T-cell (primary cell): ENCODE results near the gene ITLN1. TPM values are rescaled to one million over a fixed set of nuclear protein-coding genes. Genes with fewer than 3 reads are reported as not detected.
"Not testable (repeated sequence)": the region's sequence is repeated elsewhere in the genome, so short reads cannot be mapped to it uniquely, and the experiment has no call there.

Experiments used
- ATAC-seq, 4 experiments: fragments of 200-7000 bp in 3 of 4; fragments of 150-1000 bp in 1 of 4; cut with Tn5 transposase; replicated peaks in 1 of 4; 1 replicate in 3 of 4; 2 replicates in 1 of 4; pipeline ENCODE4 v1.10.0; 2021; ENCODE audit warnings: moderate library complexity in 3 of 4, mild to moderate bottlenecking in 2 of 4, moderate number of reproducible peaks in 1 of 4
- CTCF ChIA-PET, 2 donors: fragments of 300-600 bp; sonication (Branson Sonifier 250); formaldehyde crosslinking; loops; one replicate each; lab custom pipeline; 2022; ENCODE audit warnings: antibody characterized with exemption in 2 of 2; lab: Charles Lee
- POLR2A ChIA-PET, 2 donors: fragments of 300-600 bp; sonication (Branson Sonifier 250); formaldehyde crosslinking; loops; one replicate each; lab custom pipeline; 2022; ENCODE audit warnings: antibody characterized with exemption in 2 of 2; lab: Charles Lee
- DNase-seq, 35 experiments: peaks; one replicate each; pipeline versions ENCODE4 v3.0.0 to v3.0.0-alpha.2; 2013 to 2023
- H3K27ac ChIP-seq: one replicate; pipeline ENCODE4 v1.5.1; 2013; ENCODE audit warnings: low read length
- H3K27me3 ChIP-seq, 2 experiments: replicated peaks in 1 of 2; 1 replicate in 1 of 2; 2 replicates in 1 of 2; pipeline versions ENCODE4 v1.6.1 to v1.7.0; 2013; ENCODE audit warnings: low read length in 1 of 2, mixed read lengths in 1 of 2; ENCODE audit not compliant: control insufficient read depth in 2 of 2, insufficient read depth in 2 of 2; ENCODE audit errors: extremely low read depth in 1 of 2
- H3K36me3 ChIP-seq, 2 donors: 1 replicate in 1 of 2; 2 replicates in 1 of 2; pipeline versions ENCODE4 v1.6.1 to v1.7.0; 2013; ENCODE audit warnings: low read length in 1 of 2; ENCODE audit not compliant: control insufficient read depth in 2 of 2, insufficient read depth in 1 of 2; ENCODE audit errors: extremely low read depth in 1 of 2
- H3K4me1 ChIP-seq, 2 experiments: 1 replicate in 1 of 2; 2 replicates in 1 of 2; pipeline versions ENCODE4 v1.6.1 to v1.7.0; 2013; ENCODE audit warnings: low read length in 2 of 2, mixed read lengths in 1 of 2; ENCODE audit not compliant: insufficient read depth in 2 of 2, control insufficient read depth in 1 of 2; ENCODE audit errors: extremely low read depth in 1 of 2
- H3K4me3 ChIP-seq, 2 donors: 1 replicate in 1 of 2; 2 replicates in 1 of 2; pipeline versions ENCODE4 v1.5.1 to v1.7.0; 2013; ENCODE audit warnings: mild to moderate bottlenecking in 2 of 2, low read length in 1 of 2, moderate library complexity in 1 of 2; ENCODE audit not compliant: control insufficient read depth in 1 of 2; ENCODE audit errors: extremely low read depth in 1 of 2
- H3K9me3 ChIP-seq: 2 replicates; pipeline ENCODE4 v1.7.0; 2013
- H3K27ac Mint-ChIP-seq, 2 donors: one replicate each; pipeline ENCODE4 v1.8.0; 2020 to 2021; ENCODE audit warnings: mild to moderate bottlenecking in 2 of 2, mixed read lengths in 2 of 2
- H3K27me3 Mint-ChIP-seq, 2 donors: one replicate each; pipeline ENCODE4 v1.8.0; 2021 to 2022; ENCODE audit warnings: mixed read lengths in 2 of 2
- H3K36me3 Mint-ChIP-seq: one replicate; pipeline ENCODE4 v1.8.0; 2021; ENCODE audit warnings: mixed read lengths
- H3K4me1 Mint-ChIP-seq, 3 donors: one replicate each; pipeline ENCODE4 v1.8.0; 2020 to 2022; ENCODE audit warnings: mixed read lengths in 3 of 3, mild to moderate bottlenecking in 1 of 3
- H3K4me3 Mint-ChIP-seq, 3 donors: one replicate each; pipeline ENCODE4 v1.8.0; 2020 to 2022; ENCODE audit warnings: mild to moderate bottlenecking in 3 of 3, mixed read lengths in 3 of 3, moderate library complexity in 3 of 3
- H3K9me3 Mint-ChIP-seq, 3 donors: one replicate each; pipeline ENCODE4 v1.8.0; 2020 to 2022; ENCODE audit warnings: mixed read lengths in 3 of 3
- WGBS: methylation state at CpG from one replicate; pipeline ENCODE4 v1.1.5; 2013; ENCODE audit warnings: missing lambda C conversion rate; ENCODE audit not compliant: insufficient coverage; 5-methylcytosine and 5-hydroxymethylcytosine counted together
- total RNA-seq, 35 experiments: library from RNA in 6 of 35; stranded (reverse) in 6 of 35; fragments of 120-200 nt in 1 of 35; gene quantifications; one replicate each; pipeline versions ENCODE4 v1.2.1 to v1.2.4 and lab custom pipeline; 2013 to 2026

The ITLN1 gene
- total RNA-seq, 5 donors from 2014 or later (not counting 1 experiment from before 2014, with no cell fraction given) = not detected

DNA sequence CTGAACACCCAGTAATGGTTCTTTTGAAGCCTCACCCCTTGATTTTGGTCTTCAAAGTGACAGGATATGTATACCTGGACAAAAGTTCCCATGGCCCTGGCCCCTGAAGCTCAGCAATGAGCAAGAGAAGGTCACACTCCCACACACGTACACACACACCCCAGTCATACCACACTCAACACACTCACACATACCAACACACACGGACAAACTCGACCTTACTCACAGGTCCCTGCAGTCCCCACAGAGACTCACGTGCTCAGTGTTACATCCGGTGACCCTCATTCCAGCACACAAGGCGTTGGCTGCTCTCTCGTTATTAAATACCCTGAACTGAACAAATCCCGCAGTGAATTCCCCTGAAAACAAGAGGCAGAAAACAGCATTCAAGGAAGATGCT is 5.9 kb downstream of the ITLN1 start:
- H3K4me3 Mint-ChIP-seq = peak overlapping the region in 1 of 3 donors; percentile 0
- peak overlapping the region in 1 of 2 donors; percentile 4 for H3K27ac Mint-ChIP-seq
- Histone ChIP-seq H3K27me3 (no peaks in the 10 kb centered on the region), H3K27ac (no peak overlapping the region), H3K36me3 (no peaks in the 10 kb centered on the region), H3K4me1 (peaks cover 2 to 21% of the 10 kb centered on the region in 2 experiments), H3K9me3 (no peaks in the 10 kb centered on the region), H3K4me3 (no peak overlapping the region)
- POLR2A ChIA-PET = interaction anchor here in 1 of 2 donors (0.6 kb wide), 2 partner anchors 235 to 391 kb away, joined by 4 to 8 read pairs; no protein-coding TSS in a partner anchor
- H3K27me3 Mint-ChIP-seq = no peaks in the 10 kb centered on the region
- peak in 2 of 4 experiments; percentile 35 to 60 for ATAC-seq
- 55% methylated on average over 8 of the region's 8 CpGs for WGBS
- H3K4me1 Mint-ChIP-seq = peaks cover 21 to 27% (median 27%) of the 10 kb centered on the region in 3 donors
- H3K36me3 Mint-ChIP-seq = no peaks in the 10 kb centered on the region
- CTCF ChIA-PET = interaction anchor here in 1 of 2 donors (1.1 kb wide), 1 partner anchor 44 kb away, joined by 3 read pairs; no protein-coding TSS in a partner anchor
- no peaks in the 10 kb centered on the region for H3K9me3 Mint-ChIP-seq
- DNase-seq = peak in 4 of 35 experiments; percentile 4 to 29 (median 15)

DNA sequence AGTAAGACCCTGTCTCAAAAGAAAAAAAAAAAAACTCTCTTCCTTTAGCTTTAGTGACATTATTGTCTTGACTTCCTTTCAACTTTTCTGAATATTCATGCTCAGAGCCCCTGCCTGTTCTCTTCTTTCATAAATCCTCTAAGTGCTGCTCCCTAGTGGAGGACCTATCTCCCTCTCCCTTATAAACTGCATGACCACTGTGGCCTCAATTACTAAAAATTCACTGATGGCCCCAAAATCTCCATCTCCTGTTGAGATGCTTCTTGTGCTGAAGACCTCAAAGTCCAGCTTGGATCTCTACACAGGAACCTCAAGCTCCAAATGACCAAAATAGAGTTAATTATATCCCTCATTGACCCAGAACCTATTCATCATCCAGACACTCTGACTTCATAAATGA is 7.8 kb downstream of the ITLN1 start:
- Histone ChIP-seq H3K4me3 (no peak overlapping the region), H3K9me3 (no peaks in the 10 kb centered on the region), H3K27me3 (no peaks in the 10 kb centered on the region), H3K36me3 (no peaks in the 10 kb centered on the region), H3K27ac (no peak overlapping the region), H3K4me1 (peaks cover 2 to 21% of the 10 kb centered on the region in 2 experiments)
- DNase-seq (peak in 11 of 35 experiments; percentile 6 to 70 (median 20)), ATAC-seq (peak; percentile 69 to 81 (median 74))
- H3K36me3 Mint-ChIP-seq = no peaks in the 10 kb centered on the region
- ChIA-PET CTCF (interaction anchor here (0.5 to 1.5 kb wide), 19 partner anchors 11 to 936 kb away, joined by 3 to 13 read pairs (median 4); partner anchors contain the start of gene CD244 (in 1 of the 2)), POLR2A (no interaction called here)
- H3K27ac Mint-ChIP-seq = peak overlapping the region; percentile 19 to 66
- H3K9me3 Mint-ChIP-seq = no peaks in the 10 kb centered on the region
- no peak overlapping the region for H3K4me3 Mint-ChIP-seq
- H3K27me3 Mint-ChIP-seq = no peaks in the 10 kb centered on the region
- H3K4me1 Mint-ChIP-seq = peaks cover 21 to 27% (median 27%) of the 10 kb centered on the region in 3 donors

DNA sequence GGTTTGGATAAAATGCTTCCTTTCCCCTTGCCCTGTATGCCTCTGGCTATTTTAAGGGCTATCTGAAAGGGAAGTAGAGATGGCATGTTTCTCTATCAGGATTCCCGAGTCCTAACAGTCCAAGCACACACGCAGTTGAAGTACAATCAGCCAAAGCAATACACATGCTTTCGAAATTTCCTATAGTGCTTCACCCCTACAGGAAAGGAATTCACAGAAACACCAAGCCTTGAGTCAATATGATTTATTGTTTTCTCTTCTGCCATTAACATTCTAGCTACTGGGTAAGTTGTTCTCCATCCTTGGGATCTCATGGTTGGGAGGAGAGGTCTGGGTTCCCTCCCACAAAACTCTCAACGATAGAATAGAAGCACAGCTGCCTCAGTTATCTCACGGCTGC is 8.7 kb downstream of the ITLN1 start:
- Histone ChIP-seq H3K27ac (no peak overlapping the region), H3K36me3 (no peaks in the 10 kb centered on the region), H3K4me3 (no peak overlapping the region), H3K27me3 (no peaks in the 10 kb centered on the region), H3K9me3 (no peaks in the 10 kb centered on the region), H3K4me1 (peaks cover 2 to 21% of the 10 kb centered on the region in 2 experiments)
- ATAC-seq (no peak), DNase-seq (no peak)
- Mint-ChIP-seq H3K9me3 (no peaks in the 10 kb centered on the region), H3K36me3 (no peaks in the 10 kb centered on the region), H3K4me3 (no peak overlapping the region), H3K27ac (peak overlapping the region; percentile 6 to 31), H3K4me1 (peaks cover 21 to 27% (median 27%) of the 10 kb centered on the region in 3 donors), H3K27me3 (no peaks in the 10 kb centered on the region)
- WGBS = no CpG with 5 or more reads among the region's 5 CpGs
- POLR2A ChIA-PET = no interaction called here
- CTCF ChIA-PET = interaction anchor here (0.5 to 1.5 kb wide), 9 partner anchors 12 to 193 kb away, joined by 3 to 13 read pairs (median 6); partner anchors contain the start of gene CD244 (in 1 of the 2)

DNA sequence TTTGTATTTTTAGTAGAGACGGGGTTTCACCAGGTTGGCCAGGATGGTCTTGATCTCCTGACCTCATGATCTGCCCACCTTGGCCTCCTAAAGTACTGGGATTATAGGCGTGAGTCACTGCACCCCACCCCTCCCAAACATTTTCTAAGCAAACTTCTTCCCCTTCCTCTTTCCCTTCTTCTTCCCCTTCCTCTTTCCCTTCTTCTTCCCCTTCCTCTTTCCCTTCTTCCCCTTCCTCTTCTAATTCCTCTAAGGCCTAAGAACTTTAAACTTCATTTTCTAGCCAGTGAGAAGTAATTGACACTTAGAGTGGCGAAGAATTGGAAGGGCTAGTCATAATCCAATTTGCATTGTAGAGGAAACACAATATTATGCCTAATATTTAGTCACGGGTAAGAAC is 9.4 kb downstream of the ITLN1 start:
- H3K4me3 Mint-ChIP-seq, POLR2A ChIA-PET, H3K36me3 Mint-ChIP-seq, H3K9me3 ChIP-seq, DNase-seq, H3K9me3 Mint-ChIP-seq, CTCF ChIA-PET, H3K4me3 ChIP-seq, H3K27ac ChIP-seq, H3K27me3 Mint-ChIP-seq, H3K27me3 ChIP-seq, H3K36me3 ChIP-seq, H3K27ac Mint-ChIP-seq, ATAC-seq: not testable (repeated sequence)
- peaks cover 2 to 21% of the 10 kb centered on the region in 2 experiments for H3K4me1 ChIP-seq
- H3K4me1 Mint-ChIP-seq = peaks cover 21 to 27% (median 27%) of the 10 kb centered on the region in 3 donors
- 100% methylated on average over 1 of the region's 4 CpGs for WGBS

DNA sequence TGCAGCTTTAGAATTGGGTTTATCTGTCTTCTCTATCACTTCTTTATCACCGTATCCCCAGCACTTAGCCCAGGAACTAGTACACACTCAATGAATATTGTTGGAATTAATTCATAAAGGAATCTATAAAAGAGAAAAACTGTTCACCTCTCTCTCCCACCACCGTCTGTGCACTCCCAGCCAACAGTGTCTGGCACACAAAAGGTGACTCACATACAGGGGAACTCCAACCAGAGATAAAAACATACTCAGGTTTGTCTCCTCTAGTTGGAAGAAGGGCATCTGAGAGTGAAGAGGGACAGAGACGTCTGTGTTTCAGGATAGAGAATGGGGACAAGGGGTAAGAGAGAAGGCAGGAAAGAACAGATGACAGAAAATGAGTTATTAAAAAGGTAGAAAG is 10.0 kb downstream of the ITLN1 start:
- no peaks in the 10 kb centered on the region for H3K9me3 Mint-ChIP-seq
- no peak for ATAC-seq
- no peak overlapping the region for H3K27ac Mint-ChIP-seq
- H3K27me3 ChIP-seq = no peaks in the 10 kb centered on the region
- H3K9me3 ChIP-seq = no peaks in the 10 kb centered on the region
- H3K4me3 ChIP-seq = no peak overlapping the region
- H3K4me1 ChIP-seq = peaks cover 2 to 21% of the 10 kb centered on the region in 2 experiments
- H3K27me3 Mint-ChIP-seq = no peaks in the 10 kb centered on the region
- POLR2A ChIA-PET = no interaction called here
- H3K36me3 ChIP-seq = no peaks in the 10 kb centered on the region
- CTCF ChIA-PET = interaction anchor here in 1 of 2 donors (0.5 kb wide), 1 partner anchor 98 kb away, joined by 5 read pairs; no protein-coding TSS in a partner anchor
- DNase-seq = no peak
- H3K4me3 Mint-ChIP-seq = no peak overlapping the region
- H3K36me3 Mint-ChIP-seq = no peaks in the 10 kb centered on the region
- WGBS = 40% methylated on average over 1 of the region's 3 CpGs
- H3K27ac ChIP-seq = no peak overlapping the region
- peaks cover 21 to 27% (median 27%) of the 10 kb centered on the region in 3 donors for H3K4me1 Mint-ChIP-seq

DNA sequence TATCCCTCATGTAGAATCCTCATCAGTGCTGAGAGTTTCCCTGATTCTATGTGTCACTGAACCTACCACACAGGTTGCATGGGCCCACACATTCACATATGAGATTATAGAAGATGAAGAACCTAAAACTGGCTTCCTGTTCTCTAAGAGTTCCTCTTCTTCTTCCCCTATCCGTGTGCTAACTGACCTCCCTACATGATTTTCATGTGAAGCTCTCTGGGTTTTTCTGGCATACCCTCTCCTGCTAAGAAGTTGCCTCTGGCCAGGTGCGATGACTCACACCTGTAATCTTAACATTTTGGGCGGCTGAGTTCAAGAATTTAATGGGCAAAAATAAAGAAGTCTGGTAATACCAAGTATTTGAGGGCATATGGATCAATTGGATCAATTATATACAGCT is 16.8 kb downstream of the ITLN1 start:
- H3K4me1 Mint-ChIP-seq = peaks cover 9 to 10% (median 10%) of the 10 kb centered on the region in 3 donors
- ChIA-PET POLR2A (no interaction called here), CTCF (no interaction called here)
- Histone ChIP-seq H3K27ac (no peak overlapping the region), H3K4me1 (peaks cover 0 to 7% of the 10 kb centered on the region in 2 experiments), H3K27me3 (no peaks in the 10 kb centered on the region), H3K9me3 (no peaks in the 10 kb centered on the region), H3K36me3 (no peaks in the 10 kb centered on the region), H3K4me3 (no peak overlapping the region)
- no CpG with 5 or more reads among the region's 3 CpGs for WGBS
- DNase-seq (no peak), ATAC-seq (no peak)
- no peaks in the 10 kb centered on the region for H3K27me3 Mint-ChIP-seq
- H3K4me3 Mint-ChIP-seq = no peak overlapping the region
- H3K36me3 Mint-ChIP-seq = no peaks in the 10 kb centered on the region
- peak overlapping the region in 1 of 2 donors; percentile 30 for H3K27ac Mint-ChIP-seq
- no peaks in the 10 kb centered on the region for H3K9me3 Mint-ChIP-seq
